ENCODE measurements around the gene CCP110.

DNA sequence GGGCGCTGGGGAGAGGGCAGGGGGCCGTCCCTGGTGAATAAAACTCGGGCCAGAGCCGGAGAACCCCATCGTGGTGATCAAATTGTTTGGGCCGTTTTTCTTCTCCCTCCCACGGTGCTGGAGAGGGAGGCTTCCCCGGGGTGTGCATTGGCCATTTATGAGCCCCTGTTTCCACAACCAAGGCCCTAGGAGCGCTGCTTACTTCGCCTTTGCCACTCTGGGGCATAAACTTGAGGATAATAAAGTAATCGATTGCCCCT is 544 bp downstream of the CCP110 start:
- TF ChIP-seq, protein P1, sequence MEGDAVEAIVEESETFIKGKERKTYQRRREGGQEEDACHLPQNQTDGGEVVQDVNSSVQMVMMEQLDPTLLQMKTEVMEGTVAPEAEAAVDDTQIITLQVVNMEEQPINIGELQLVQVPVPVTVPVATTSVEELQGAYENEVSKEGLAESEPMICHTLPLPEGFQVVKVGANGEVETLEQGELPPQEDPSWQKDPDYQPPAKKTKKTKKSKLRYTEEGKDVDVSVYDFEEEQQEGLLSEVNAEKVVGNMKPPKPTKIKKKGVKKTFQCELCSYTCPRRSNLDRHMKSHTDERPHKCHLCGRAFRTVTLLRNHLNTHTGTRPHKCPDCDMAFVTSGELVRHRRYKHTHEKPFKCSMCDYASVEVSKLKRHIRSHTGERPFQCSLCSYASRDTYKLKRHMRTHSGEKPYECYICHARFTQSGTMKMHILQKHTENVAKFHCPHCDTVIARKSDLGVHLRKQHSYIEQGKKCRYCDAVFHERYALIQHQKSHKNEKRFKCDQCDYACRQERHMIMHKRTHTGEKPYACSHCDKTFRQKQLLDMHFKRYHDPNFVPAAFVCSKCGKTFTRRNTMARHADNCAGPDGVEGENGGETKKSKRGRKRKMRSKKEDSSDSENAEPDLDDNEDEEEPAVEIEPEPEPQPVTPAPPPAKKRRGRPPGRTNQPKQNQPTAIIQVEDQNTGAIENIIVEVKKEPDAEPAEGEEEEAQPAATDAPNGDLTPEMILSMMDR (IDR thresholded peaks at IDR 0.05), result no peak
- TF ChIP-seq, protein P2, sequence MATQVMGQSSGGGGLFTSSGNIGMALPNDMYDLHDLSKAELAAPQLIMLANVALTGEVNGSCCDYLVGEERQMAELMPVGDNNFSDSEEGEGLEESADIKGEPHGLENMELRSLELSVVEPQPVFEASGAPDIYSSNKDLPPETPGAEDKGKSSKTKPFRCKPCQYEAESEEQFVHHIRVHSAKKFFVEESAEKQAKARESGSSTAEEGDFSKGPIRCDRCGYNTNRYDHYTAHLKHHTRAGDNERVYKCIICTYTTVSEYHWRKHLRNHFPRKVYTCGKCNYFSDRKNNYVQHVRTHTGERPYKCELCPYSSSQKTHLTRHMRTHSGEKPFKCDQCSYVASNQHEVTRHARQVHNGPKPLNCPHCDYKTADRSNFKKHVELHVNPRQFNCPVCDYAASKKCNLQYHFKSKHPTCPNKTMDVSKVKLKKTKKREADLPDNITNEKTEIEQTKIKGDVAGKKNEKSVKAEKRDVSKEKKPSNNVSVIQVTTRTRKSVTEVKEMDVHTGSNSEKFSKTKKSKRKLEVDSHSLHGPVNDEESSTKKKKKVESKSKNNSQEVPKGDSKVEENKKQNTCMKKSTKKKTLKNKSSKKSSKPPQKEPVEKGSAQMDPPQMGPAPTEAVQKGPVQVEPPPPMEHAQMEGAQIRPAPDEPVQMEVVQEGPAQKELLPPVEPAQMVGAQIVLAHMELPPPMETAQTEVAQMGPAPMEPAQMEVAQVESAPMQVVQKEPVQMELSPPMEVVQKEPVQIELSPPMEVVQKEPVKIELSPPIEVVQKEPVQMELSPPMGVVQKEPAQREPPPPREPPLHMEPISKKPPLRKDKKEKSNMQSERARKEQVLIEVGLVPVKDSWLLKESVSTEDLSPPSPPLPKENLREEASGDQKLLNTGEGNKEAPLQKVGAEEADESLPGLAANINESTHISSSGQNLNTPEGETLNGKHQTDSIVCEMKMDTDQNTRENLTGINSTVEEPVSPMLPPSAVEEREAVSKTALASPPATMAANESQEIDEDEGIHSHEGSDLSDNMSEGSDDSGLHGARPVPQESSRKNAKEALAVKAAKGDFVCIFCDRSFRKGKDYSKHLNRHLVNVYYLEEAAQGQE (IDR thresholded peaks at IDR 0.05; ENCODE audit: insufficient read depth in 1 of 2, low read depth in 2 of 2, low read length in 1 of 2), result no peak
